Stimulated activated CD4-positive, alpha-beta T cell treated with anti-CD3 and anti-CD28 coated beads, Interleukin-1b, Interleukin-23, amount 100 ng/mL, for 1 hour (primary cell): Measurements from ENCODE around the gene PAGR1.
"Not testable (repeated sequence)": the region's sequence is repeated elsewhere in the genome, so short reads cannot be mapped to it uniquely, and the experiment has no call there.

Experiments
- DNase-seq, 2 donors: peaks; one replicate each; pipeline ENCODE4 v3.0.0-alpha.2; 2020; ENCODE audit warnings: low read depth in 2 of 2

Gene PAGR1

GRCh38 chr16:29811896-29812665 is 3.9 kb upstream of the PAGR1 start, which contains the start of gene PRRT2:
PRRT2 (plus strand) TSS chr16:29812193; CDS start chr16:29813055, 862 bp downstream.
- no peak for DNase-seq

- DNase-seq: no peak
Measured at GRCh38 chr16:29812754-29813643, 3.0 kb upstream of the PAGR1 start.

- no peak for DNase-seq
Measured at GRCh38 chr16:29813644-29814562, 2.0 kb upstream of the PAGR1 start.

DNA sequence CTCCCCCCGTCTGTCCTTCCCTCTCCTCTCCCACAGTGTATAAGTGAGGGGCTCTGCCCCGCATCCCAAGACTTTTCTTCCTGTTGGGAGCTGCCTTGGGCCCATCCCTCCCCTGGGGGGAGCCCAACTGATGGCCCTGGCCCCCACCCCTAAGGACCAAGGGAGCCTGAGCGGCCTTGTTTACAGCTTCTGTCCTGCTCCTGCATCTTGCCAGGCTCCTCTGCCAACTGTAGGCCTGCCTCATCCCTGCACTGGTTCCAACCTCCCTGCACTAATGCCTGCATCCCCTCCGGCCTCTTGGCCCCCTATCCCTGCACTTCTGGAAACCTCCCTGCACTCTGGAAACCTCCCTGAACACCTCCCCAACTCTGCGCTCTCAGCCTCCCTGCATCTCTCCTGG is 1.4 kb upstream of the PAGR1 start:
- DNase-seq: no peak

- DNase-seq: no peak
Measured at GRCh38 chr16:29815032-29815721, 775 bp upstream of the PAGR1 start.

- no peak for DNase-seq
Measured at GRCh38 chr16:29816694-29817441, 916 bp downstream of the PAGR1 start.

- no peak for DNase-seq
Measured at GRCh38 chr16:29818082-29818481, 2.1 kb downstream of the PAGR1 start.

DNA sequence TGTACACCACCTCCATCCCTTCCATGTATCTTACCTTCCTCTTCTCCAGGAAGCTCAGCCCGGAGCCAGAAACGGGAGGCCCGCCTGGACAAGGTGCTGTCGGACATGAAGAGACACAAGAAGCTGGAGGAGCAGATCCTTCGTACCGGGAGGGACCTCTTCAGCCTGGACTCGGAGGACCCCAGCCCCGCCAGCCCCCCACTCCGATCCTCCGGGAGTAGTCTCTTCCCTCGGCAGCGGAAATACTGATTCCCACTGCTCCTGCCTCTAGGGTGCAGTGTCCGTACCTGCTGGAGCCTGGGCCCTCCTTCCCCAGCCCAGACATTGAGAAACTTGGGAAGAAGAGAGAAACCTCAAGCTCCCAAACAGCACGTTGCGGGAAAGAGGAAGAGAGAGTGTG is 3.6 kb downstream of the PAGR1 start:
- DNase-seq: no peak

GRCh38 chr16:29820271-29820701 is 4.3 kb downstream of the PAGR1 start, which contains the start of gene MVP:
MVP (plus strand) TSS chr16:29820462; CDS start chr16:29830550, 10,088 bp downstream.
- DNase-seq: no peak

- no peak for DNase-seq
Measured at GRCh38 chr16:29820730-29821642, 5.0 kb downstream of the PAGR1 start.

GRCh38 chr16:29821643-29822115 is 5.7 kb downstream of the PAGR1 start:
- DNase-seq: no peak

DNA sequence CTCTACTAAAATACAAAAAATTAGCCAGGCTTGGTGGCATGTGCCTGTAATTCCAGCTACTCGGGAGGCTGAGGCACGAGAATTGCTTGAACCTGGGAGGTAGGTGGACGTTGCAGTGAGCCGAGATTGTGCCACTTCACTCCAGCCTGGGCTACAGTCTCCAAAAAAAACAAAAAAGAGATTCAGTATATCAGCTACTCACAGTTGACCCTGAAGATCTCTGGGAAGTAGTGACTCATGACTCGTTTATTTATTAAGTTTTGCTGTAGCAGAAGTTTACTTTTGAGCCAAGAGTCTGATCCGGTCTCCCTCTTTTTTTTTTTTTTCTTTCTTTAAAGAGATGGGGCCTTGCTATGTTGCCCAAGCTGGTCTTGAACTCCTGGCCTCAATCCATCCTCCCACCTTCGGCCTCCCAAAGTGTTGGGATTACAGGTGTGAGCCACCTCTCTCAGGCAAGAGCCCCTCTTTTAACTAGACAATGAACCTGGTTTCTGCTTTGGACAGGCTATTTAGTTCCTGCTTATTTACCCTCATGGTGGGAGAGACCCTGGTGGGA is 8.7 kb downstream of the PAGR1 start:
- no peak for DNase-seq

DNA sequence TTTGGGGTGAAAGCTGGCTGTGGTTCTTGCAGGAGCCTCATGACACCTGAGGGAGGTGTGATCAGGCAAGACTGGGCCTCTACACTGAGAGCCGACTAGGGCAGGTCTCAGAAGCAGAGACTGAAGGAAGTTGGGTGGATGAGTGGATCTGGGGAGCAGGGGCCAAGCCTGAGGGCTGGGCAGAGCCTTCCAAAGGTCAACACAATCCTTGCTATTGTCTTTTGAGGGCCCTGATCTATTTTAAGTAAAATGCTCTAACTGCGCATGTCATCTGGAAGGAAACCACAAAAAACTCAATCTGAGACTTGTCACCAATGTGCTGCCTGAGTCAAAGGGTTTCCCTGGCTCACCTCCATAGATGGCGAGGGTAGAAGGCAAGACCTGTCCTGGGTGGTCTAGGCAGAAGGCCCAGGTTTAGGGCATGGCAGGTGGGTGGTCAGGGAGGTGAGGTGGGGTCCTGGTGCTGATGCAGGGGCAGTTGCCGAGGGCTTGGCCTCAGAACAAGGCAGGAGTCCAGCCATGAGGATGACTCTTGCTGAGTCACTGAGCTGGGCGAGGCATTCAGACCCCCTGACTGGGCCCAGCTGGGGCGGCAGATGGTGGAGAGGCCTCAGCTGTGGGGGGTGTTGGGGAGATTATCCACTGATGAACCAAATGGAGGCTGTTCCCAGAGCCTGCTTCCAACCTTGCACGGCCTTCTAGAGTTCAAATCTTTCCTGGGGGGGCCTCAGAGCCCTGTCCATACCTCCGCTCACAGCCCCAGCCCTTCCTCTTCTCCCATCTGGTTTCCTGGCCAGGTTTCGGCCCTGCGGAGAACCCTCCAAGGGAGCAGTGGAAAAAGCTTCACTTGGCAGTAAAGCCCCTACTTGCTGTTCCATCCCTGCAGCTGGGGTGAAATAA is 9.4 kb downstream of the PAGR1 start:
- DNase-seq: no peak

DNA sequence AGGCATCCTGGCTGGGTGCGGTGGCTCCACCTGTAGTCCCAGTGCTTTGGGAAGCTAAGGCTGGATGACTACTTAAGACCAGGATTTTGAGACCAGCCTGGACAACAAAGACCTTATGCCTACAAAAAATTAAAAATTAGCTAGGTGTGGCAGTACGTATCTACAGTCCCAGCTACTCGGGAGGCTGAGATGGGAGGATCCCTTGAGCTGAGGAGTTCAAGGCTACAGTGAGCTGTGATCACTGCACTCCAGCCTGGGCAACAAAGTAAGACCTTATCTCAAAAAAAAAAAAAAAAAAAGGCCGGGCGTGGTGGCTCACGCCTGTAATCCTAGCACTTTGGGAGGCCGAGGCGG is 10.4 kb downstream of the PAGR1 start:
- DNase-seq: no peak

GRCh38 chr16:29830774-29831173 is 14.8 kb downstream of the PAGR1 start:
- DNase-seq: no peak

- DNase-seq: no peak
Measured at GRCh38 chr16:29831490-29831889, 15.5 kb downstream of the PAGR1 start.

- not testable (repeated sequence) for DNase-seq
Measured at GRCh38 chr16:29833219-29833618, 17.3 kb downstream of the PAGR1 start.

DNA sequence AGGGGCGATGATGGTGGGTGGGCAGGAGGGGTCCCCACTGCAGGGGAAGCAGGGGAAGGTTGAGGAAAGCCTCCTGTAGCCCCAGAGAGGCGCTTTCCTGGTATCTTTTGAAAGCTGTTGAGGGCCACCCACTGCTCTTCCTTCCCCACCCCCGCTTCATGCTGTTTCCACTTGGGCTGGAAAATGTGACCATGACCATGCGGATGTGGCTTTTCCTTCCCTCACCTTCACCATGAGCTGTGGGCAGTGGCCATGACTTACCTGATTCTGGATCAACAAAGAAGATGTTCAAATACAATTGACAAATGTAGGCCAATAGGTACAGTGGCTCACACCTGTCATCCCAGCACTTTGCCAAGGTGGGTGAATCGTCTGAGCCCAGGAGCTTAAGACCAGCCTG is 18.1 kb downstream of the PAGR1 start:
- DNase-seq: no peak
